Ureter (tissue), 1 donor: ENCODE data around the gene PDK2. TPM values are rescaled to one million over a fixed set of nuclear protein-coding genes. Genes with fewer than 3 reads are reported as not detected.

Experiments used
- DNase-seq: peaks from one replicate; pipeline ENCODE4 v3.0.0-alpha.2; 2020; ENCODE audit warnings: low spot score
- total RNA-seq: library from RNA; stranded (reverse); gene quantifications from one replicate; pipeline ENCODE4 v1.2.4, GENCODE V29; 2023
- donor health status: DM: yes; HTN: yes; CAD: no.

Gene PDK2
- total RNA-seq, 1 donor from 2014 or later, result 25.7 TPM

DNA sequence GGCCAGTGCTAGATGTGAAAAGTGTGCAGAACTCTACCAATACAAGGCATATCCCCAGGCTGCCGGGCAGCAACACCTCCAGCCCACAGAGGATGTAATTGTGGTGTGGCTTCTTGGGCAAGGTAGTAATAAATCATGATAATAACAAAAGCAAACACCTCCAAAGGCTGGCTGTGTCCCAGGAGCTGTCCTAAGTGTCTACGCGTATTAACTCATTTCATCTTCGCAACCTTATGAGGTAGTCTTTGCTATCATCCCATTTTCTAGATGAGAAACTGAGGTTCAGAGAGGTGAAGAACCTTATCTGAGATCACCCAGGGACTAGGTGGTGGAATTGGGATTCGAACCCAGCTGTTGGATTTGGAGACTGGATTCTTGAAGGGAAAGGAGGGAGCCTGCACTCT is 5.3 kb downstream of the PDK2 start:
- DNase-seq, result no peak

DNA sequence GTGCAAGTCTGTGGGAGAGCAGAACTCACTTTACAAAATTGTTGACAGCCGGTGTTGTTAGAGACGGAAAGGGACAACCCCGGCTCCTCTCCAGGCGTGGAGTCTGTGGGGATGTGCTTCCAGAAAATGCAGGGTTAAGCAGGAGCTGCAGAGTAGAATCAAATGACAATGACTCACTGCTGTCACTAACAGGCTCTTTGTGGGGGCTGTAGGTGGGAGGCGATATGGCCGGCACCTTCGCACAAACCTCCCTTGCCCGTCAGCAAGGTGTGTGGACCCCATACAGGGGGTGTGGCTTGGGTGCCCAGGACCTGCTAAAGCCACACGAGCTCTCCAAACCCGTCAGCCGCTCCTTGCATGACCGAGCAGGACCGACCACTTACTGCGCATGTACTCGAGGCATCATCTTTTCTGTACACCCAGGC is 5.8 kb downstream of the PDK2 start:
- DNase-seq, result no peak

DNA sequence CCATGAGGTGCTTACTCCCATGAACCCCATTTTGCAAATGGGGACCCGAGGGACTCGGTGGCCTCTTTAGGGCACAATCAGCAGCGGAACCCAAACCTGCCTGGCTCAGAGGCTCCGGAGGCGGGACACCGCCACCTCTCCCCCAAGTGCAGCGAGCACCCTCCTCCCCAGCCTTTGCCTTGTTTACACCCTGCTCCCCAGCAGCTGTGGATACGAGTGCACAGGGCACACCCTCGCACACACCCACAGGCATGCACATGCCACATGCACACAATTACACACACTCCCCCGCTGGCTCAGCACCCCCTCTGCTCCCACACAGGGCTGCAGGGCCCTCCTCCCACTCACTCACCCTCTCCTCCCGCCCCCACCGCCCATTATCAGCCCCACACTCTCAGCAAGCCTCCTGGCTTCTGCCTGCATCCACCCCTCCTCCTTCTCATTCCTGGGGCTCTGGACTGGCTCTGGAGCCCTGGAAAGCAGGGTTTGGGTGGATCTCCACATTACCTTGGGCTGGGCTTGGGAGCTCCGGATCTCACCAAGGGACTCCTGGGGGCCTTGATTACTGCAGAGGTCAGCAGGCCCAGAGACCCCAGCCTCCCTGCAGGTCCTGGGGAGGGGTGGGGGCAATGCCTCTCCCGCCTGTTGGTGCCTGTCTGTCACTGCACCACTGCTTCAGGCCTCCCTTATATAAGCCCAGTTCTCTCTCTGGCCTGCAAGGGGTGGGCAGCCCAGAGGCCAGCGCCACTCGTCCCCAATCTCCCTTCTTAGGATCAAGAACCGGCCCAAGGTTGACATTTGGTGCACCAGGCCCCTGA is 6.4 kb downstream of the PDK2 start:
- no peak for DNase-seq

DNA sequence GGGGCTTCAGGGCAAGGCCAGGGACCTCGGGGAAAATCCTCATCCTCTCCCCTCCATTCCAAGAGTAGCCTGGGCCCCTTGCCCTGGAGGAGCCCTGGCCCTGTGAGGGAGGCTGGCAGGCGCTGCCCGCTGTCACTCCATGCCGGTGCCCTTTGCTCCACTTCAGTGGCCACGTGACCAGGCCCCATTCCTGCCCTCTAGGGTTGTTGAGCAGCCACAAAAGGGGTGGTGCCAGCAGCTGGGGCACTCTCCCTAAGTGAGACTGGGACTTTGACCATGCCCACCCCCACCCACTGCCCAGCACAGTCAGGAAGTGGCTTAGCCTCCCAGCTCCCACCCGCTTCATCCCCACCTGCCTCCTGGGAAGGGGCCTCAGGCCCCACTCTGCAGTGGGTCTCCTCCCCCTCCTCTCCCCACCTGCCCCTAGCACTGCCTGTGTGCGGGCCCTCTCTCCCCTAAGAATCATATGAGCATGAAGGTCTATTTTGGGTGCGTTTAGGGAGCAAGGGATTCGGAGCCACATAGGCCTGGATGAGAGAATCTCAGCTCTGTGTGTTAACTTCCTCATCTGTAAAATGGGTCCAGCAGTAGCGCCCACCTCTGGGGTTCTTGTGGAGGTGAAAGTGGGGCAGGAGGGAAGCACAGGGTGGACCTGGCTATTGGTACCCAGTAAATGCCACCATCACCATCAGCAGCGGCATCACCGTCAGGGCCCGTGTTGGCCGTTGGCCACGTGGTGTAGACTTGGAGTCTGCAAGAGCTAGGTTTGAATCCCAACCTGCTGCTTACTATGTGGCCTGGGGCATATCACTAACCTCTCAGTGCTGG is 7.2 kb downstream of the PDK2 start:
- DNase-seq, result no peak

DNA sequence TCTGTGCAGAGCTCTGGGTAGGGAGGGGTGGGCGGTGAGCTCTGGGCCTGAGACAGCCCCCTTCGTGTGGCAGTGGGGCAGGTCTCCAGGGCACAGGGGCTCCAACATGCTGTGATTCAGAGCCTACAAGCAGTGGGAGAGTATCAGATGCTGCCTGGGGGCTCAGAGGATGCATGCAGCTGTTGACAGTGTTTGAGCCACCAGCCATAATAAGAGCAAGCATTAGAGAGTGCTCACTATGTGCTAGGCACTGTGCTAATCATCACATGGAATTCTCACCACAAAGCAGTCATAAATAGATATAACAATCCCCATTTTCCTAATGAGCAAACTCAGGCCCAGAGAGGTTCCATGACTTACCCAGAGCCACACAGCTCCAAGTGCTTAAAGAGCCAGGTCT is 8.1 kb downstream of the PDK2 start:
- no peak for DNase-seq

DNA sequence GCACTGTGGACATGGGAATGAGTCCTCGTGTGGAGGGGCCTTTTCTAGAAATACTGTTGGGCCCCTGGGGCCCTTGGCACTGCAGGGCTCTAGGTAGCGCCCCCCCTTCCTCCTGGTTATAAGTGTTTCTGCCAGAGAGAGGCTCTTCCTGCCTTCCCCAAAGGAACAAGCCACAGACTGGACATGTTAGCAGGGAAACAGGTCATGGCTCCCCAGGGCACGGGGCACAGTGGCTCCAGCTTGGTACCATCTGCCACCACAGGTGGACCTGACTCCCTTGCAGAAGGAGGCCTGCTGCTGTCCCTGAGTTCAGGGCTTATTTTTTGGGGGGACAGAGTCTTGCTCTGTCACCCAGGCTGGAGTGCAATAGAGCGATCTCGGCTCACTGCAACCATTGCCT is 8.8 kb downstream of the PDK2 start:
- no peak for DNase-seq

DNA sequence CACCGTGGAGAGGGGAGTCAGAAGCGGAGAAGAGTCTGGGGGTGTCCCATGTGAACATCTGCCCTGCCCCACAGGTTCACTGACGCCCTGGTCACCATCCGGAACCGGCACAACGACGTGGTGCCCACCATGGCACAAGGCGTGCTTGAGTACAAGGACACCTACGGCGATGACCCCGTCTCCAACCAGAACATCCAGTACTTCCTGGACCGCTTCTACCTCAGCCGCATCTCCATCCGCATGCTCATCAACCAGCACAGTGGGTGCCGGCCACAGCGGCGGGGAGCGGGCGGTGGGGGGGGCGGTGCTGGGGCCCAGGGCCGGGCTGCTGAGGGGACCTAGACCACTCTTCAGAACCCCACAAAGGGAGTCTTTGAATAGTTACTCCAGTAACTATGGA is 10.7 kb downstream of the PDK2 start:
- no peak for DNase-seq

DNA sequence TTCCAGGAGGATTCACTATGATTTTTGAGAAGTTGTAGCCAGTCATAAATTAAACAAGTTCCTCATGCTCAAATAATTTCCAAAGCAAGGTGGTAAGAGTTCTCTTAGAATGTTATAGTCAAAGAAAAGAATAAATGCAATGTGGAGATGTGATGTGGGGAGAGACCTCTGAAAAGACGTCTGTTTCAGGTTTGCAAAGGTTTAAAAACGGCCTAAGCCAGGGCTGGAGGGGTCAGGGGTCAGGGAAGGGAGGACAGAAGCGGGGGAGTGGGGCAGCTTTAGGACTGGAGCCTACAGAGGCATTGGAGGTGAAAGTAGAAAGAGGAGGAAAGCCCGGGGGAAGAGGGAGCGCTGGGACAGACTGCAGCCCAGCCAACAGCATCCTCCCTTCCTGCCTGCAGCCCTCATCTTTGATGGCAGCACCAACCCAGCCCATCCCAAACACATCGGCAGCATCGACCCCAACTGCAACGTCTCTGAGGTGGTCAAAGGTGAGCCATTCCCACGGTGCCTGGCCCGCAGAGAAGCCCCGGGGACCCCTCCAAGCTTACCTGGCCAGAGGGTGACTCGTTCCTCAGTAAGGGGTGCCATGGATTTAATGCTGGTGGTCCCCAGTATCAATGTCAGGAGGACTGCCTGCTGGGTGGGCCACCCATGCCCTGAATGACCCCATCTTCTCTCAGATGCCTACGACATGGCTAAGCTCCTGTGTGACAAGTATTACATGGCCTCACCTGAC is 11.4 kb downstream of the PDK2 start:
- DNase-seq, result no peak

DNA sequence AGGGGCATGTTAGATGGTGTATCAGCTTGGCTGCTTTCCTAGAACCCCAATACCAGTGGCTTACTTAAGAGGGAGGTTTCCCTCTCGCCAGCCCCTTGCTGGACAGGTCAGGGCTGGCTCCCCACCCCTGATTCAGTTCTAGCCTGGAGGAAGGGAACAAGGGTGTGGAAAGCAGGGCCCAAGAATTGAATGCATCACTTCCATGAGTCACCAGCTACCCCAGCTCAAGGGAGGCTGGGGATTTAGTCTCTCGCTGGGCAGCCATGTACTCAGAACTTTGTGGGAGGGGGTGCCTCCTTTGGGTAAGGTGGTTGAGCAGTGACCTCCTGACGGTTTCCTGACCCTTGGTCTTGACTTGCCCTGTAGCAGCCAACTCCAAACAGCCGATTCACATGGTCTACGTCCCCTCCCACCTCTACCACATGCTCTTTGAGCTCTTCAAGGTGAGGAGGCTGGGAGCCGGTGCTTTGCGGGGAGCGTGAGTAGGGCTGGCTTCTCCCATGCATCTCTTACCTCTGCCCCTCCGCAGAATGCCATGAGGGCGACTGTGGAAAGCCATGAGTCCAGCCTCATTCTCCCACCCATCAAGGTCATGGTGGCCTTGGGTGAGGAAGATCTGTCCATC is 12.8 kb downstream of the PDK2 start:
- no peak for DNase-seq

DNA sequence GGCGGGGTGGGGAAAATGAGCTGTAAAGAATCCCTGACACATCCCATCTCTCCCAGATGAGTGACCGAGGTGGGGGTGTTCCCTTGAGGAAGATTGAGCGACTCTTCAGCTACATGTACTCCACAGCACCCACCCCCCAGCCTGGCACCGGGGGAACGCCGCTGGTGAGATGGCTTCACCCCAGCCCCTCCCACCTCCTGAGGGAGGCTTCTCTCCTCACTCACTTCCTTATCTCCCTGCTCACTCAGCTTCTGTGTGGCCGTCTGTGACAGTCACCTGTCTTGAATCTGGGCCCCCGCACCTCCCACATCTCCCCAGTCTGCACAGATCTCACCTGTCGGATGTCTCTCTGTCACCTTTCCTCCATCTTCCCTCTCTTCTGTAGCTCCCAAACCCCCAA is 13.4 kb downstream of the PDK2 start:
- no peak for DNase-seq

DNA sequence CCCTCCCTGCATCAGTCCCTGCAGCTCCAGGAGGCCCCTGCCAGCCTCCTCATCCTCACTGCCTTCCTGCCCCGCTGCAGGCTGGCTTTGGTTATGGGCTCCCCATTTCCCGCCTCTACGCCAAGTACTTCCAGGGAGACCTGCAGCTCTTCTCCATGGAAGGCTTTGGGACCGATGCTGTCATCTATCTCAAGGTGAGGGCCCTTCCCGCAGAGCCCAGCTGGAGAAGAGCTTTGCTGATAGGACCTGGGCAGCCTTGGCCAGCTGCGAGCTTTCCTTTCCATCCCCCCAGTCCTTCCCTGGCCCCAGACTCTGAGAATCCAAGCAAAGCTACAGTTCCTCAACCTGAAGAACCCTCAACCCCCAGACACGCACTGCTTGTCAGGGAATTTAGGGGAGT is 14.1 kb downstream of the PDK2 start:
- DNase-seq, result no peak

DNA sequence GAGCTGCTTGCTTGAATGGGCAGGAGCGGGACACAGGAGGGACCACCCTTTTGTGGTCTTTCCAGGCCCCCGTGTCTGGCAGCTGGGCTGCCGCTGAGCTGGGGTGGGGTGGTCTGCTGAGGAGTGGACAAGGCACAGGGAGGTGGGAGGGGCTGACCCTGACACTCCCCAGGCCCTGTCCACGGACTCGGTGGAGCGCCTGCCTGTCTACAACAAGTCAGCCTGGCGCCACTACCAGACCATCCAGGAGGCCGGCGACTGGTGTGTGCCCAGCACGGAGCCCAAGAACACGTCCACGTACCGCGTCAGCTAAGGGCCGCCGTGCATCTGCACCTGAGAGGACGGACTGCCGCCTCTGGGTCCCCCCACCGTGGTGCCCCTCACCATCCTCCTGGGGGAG is 14.6 kb downstream of the PDK2 start:
- DNase-seq, result no peak

DNA sequence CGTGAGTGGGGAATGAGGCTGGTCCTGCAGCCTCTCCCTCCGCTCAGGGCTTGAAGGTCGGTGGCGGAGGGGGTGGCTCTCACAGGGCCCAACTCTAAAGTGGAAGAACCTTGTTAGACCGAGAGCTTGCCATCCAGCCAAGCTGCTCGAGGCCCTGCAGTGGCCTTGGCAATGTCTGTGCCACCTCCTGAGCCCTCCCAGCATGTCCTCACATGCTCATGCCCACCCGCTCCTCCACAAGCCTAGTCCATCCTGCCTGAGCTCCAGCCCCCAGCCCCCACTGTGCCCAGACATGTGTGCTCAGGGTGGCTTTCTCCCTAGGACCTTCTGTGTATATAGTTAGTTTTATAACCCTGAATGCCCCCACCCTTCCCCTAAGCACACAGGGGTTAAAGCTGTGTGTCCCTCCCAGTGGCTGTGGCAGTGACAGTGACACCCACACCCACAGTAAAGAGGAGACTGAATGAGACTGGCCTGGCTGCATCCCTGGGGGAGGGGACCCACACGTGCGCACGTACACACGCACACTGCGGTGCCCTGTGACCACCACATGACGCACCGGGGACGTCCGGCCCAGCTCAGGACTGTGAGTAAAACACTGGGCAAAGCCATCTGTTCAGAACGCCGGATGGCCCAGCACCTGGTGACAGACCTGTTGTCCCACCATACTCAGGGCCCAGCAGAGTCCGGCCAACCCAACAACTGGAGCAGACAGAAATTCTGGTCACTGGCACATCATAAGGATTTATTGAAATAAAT is 15.6 kb downstream of the PDK2 start:
- no peak for DNase-seq

DNA sequence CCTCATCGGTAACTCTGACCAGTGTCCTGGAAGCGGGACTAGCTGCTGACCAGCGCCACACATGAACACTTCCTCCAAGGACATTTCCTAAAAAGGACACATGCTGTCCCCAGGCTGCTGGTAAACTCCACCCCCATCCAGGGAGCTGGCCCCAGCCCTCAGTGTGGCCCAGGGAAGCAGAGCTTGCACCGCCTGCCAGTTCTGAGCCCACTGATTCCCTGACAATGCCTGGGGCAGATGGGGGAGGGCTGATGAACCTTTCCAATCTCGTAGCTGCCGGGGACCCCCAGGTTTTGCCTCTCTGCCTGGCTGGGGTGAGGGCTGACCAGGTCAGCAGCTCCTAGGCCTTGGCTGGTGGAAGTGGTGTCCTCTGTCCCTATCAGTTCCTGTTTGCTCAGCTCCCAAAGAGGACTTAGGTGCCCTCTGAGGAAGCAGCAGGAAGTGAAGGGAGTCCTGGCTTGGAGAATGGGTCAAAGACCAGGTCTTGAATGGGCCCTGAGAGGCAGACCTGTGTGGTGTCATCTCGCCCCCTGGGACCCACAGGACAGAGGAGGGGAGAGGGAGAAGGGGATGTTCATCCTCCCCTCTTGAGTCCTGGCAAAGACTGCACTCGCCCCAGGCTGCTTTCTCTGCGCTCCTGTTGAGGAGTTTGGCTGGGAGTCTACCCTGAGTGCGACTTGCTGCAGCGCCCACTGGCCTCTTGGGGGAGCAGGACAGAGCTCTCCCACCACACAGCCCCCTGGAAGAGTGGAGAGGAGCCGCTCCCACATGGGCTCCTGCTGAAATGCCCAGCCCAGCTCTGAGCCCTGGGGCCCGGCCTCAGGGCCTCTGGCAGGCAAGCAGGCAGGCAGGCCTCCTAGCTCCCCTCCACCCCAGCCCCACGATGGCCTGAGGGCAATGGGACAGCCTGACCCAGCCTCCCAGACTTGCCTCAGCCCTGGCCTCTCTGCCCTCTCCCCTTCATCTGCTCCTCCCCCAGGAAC is 16.8 kb downstream of the PDK2 start:
- no peak for DNase-seq

DNA sequence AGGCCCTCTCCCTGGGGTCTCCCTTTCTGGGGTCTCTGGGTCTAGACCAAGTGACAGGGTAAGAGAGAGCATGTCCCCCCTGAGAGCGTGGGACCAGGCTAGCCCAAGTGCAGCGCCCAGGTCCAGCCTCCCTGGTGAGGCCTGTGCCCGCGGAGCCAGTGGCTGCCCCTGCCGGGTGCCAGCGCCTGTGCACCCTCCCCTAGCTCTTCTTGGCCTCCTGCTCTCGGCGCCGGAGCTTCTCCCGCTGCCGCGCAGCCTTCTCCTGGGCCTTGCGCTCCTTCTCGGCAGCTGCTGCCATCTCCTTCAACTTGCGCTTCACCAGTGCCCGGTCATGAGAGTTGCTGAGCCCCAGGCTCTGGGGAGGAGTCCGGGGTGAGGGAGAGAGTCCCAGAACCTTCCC is 17.5 kb downstream of the PDK2 start:
- DNase-seq, result no peak

DNA sequence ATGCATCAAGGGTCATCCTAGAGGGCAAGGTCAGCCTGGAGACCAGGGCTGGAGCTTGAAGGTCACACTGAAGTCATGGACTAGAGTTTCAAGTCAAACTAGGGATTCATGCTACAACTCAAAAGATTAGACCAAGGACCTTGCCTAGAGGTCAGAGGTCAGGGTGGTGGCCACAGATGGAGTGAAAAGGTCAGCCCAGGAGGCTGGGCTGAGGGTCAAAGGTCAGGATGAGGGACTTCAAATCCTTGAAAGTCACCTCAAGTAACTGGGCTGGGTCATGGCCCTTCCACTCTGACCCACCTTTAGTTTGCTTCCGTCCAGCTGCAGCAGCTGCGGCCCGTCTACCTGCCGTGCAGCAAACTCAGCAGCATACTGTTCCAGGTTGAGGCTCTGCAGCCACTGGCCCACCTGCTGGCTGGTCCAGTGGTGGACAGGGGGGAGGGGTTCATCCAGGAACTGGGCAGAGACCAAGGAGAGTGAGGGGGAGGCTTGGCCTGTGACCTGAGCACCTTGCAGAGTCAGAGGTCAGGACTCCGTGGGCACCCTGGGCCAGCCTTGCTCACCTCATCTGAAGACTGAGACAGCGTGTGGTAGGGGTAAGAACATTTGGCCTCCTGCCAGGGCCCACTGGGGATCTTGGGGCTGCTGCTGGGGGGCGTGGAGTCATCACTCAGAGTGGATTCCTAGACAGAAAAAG is 18.6 kb downstream of the PDK2 start:
- DNase-seq, result no peak

DNA sequence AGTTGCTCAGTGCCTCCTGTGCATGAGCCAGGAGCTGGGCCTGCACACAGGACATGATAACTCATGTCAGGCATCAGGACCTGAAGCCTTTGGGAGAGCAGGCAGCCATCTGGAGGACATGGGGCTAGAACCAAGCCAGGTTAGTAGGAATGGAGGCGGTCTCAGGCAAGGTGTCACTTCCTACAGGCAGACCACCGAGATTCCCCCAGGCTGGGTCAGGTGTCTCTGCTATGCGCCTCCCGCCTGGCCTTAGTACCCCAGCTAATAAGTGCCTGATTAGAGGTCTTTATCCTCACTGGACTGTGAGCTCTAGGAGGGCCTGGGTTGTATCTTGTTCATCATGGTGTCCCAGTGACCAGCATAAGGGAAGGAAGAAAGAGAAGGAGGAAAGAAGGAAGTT is 19.2 kb downstream of the PDK2 start:
- DNase-seq, result no peak

DNA sequence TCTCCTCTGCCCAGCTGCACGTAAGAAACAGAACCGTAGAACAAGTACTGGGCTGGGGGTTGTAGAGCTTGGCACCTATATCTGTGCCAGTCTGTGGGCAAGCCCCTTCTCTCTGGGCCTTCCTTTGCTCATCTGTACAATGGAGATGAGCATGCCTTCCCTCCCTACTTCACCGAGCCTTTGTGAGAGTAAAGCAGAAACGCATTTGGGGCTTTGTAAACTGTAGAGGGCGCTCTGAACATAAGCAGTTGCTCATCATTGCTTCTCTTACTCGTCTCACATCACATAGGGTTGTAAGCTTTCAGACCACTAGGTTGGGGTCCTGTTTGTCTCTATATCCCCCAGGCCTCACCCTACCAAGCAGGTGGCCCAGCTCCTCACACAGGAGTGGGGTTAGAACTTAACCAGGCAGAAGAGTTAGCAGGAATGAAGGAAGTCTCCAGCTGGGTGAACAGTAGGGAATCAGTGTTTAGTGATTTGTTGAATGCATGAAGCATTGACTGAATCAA is 19.8 kb downstream of the PDK2 start:
- DNase-seq, result no peak

DNA sequence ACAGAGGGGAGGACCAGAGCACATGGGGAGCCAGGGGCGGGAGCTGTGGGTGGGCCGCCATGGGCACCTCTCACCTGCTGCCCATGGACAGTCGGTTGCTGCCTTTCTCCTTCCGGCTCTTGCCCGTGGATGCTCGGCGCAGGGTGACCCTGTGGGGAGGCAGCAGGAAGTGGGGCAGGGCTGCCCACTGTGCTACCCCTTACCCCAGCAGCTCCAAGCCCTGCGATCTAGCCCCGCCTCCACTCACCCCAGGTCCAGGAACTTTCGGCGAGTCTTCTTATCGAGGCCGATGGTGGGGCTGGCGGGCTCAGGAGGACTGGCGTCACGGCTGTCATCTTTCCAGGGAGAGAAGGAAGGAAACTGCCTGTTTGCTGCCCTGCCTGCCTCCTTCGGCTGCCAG is 20.6 kb downstream of the PDK2 start:
- no peak for DNase-seq
